ENCODE results near the gene BORCS5.
A peak's percentile ranks its signal among the peaks of the same experiment; 100 is the strongest.

BORCS5 gene

GRCh38 chr12:12400793-12401192, 43.9 kb downstream of the BORCS5 start:
- TF ChIP-seq GABPA (IDR thresholded peaks at IDR 0.05; ENCODE audit: low read depth) (no peak), POLR2AphosphoS5 (IDR thresholded peaks at IDR 0.05; ENCODE audit: low read depth) (no peak), REST (IDR thresholded peaks at IDR 0.05; ENCODE audit: insufficient replicate concordance, low read depth) (no peak), CTCF (IDR thresholded peaks at IDR 0.05; ENCODE audit: insufficient read depth, low read length) (no peak), SPI1 (IDR thresholded peaks at IDR 0.05; ENCODE audit: borderline replicate concordance, low read depth) (no peak)
- DNase-seq (ENCODE audit: low read depth in 1 of 2, low spot score in 1 of 2), result no peak
- H3K27me3 ChIP-seq (ENCODE audit: insufficient read depth, poor library complexity, severe bottlenecking), result no peaks in the 10 kb centered on the region
- no peak overlapping the region for H3K4me3 ChIP-seq (replicated peaks; ENCODE audit: insufficient read depth, low read length)
- H3K27ac ChIP-seq (replicated peaks), result no peak overlapping the region

- Histone ChIP-seq H3K27me3 (ENCODE audit: insufficient read depth, poor library complexity, severe bottlenecking) (no peaks in the 10 kb centered on the region), H3K27ac (replicated peaks) (peak overlapping the region; percentile 2; the same call in 1 of the 2 replicates), H3K4me3 (replicated peaks; ENCODE audit: insufficient read depth, low read length) (no peak overlapping the region)
- peak; percentile 11 to 41 for DNase-seq (ENCODE audit: low read depth in 1 of 2, low spot score in 1 of 2)
- TF ChIP-seq SPI1 (IDR thresholded peaks at IDR 0.05; ENCODE audit: borderline replicate concordance, low read depth) (no peak), GABPA (IDR thresholded peaks at IDR 0.05; ENCODE audit: low read depth) (no peak), CTCF (IDR thresholded peaks at IDR 0.05; ENCODE audit: insufficient read depth, low read length) (no peak), POLR2AphosphoS5 (IDR thresholded peaks at IDR 0.05; ENCODE audit: low read depth) (no peak), REST (IDR thresholded peaks at IDR 0.05; ENCODE audit: insufficient replicate concordance, low read depth) (no peak)
These were observed 46.7 kb downstream of the BORCS5 start for GRCh38 chr12:12403264-12404248.

GRCh38 chr12:12404297-12404696, 47.4 kb downstream of the BORCS5 start:
- DNase-seq (ENCODE audit: low read depth in 1 of 2, low spot score in 1 of 2), result no peak
- TF ChIP-seq REST (IDR thresholded peaks at IDR 0.05; ENCODE audit: insufficient replicate concordance, low read depth) (no peak), GABPA (IDR thresholded peaks at IDR 0.05; ENCODE audit: low read depth) (no peak), POLR2AphosphoS5 (IDR thresholded peaks at IDR 0.05; ENCODE audit: low read depth) (no peak), SPI1 (IDR thresholded peaks at IDR 0.05; ENCODE audit: borderline replicate concordance, low read depth) (no peak), CTCF (IDR thresholded peaks at IDR 0.05; ENCODE audit: insufficient read depth, low read length) (no peak)
- no peak overlapping the region for H3K4me3 ChIP-seq (replicated peaks; ENCODE audit: insufficient read depth, low read length)
- no peaks in the 10 kb centered on the region for H3K27me3 ChIP-seq (ENCODE audit: insufficient read depth, poor library complexity, severe bottlenecking)
- no peak overlapping the region for H3K27ac ChIP-seq (replicated peaks)

All from HL-60 (cell line).